HFF-Myc (cell line): Measurements from ENCODE around the gene EDIL3.

Source experiments
- DNase-seq: peaks from one replicate; pipeline ENCODE4 v3.0.0-alpha.2; 2011; ENCODE audit warnings: low read depth; ENCODE audit errors: extremely low read depth
- H3K4me3 ChIP-seq: replicated peaks from 2 replicates; pipeline ENCODE4 v1.5.1; 2011; ENCODE audit warnings: low read depth, mild to moderate bottlenecking, control low read depth, low read length
- TF ChIP-seq, protein P1 (sequence below): IDR thresholded peaks from 2 replicates; pipeline ENCODE4 v1.5.1; 2012; ENCODE audit warnings: mild to moderate bottlenecking, low read depth, low read length, control low read depth; ENCODE audit errors: missing control alignments

The EDIL3 gene

DNA sequence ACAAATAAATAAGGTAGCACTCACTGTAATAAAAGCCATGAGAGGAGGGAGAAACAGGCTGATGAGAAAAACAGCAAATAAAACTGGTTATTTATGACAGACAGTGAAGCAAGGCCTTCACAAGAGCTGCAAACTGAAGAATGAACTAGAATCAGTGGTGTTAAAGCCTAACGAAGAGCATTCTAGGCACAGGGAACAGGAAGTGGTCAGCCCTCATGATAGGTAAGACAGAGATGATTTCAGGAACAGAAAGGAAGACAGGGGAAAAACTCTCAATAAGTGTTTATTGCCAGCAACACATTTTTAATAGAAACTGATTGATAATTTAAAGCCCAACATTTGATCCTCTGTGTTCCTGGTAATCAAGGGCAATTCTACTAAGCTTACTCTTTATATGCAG is 124.5 kb downstream of the EDIL3 start:
- TF ChIP-seq, protein P1, sequence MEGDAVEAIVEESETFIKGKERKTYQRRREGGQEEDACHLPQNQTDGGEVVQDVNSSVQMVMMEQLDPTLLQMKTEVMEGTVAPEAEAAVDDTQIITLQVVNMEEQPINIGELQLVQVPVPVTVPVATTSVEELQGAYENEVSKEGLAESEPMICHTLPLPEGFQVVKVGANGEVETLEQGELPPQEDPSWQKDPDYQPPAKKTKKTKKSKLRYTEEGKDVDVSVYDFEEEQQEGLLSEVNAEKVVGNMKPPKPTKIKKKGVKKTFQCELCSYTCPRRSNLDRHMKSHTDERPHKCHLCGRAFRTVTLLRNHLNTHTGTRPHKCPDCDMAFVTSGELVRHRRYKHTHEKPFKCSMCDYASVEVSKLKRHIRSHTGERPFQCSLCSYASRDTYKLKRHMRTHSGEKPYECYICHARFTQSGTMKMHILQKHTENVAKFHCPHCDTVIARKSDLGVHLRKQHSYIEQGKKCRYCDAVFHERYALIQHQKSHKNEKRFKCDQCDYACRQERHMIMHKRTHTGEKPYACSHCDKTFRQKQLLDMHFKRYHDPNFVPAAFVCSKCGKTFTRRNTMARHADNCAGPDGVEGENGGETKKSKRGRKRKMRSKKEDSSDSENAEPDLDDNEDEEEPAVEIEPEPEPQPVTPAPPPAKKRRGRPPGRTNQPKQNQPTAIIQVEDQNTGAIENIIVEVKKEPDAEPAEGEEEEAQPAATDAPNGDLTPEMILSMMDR = no peak
- H3K4me3 ChIP-seq = no peak overlapping the region
- no peak for DNase-seq

DNA sequence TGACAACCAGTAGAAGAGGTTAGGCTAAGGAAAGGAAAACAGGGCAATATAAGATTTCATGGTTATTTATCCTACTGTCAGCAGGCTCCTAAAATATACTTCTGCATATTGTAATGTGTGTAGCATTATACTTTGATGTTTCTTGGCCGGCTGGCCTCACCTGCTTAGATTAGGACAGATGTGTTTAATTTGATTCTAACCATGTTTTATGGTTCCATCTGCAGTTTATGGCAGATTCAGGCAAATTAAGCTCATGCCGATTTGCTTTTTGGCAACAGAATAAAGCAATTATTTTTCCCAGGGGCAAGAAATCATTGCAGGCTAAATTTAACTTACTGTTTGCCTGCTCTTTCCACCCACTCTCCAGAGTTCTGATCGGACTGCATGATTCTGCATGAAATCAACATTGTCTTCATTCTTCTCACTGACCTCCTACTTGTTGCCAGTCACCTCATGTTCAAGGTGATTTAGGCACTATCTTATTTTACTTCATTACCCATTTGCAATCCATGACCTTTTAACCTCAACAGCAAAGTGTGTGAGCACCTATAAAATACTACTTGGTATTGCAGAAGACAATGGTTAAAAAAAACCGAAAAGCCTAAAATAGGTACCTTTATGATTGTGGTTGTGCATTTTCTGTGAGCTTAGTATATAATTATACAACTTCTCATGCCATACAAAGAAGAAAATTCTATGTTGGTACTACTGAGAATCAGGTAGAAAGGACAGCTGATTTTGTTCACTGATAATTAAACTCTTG is 125.2 kb downstream of the EDIL3 start:
- H3K4me3 ChIP-seq = no peak overlapping the region
- TF ChIP-seq, protein P1 = no peak
- DNase-seq = no peak

DNA sequence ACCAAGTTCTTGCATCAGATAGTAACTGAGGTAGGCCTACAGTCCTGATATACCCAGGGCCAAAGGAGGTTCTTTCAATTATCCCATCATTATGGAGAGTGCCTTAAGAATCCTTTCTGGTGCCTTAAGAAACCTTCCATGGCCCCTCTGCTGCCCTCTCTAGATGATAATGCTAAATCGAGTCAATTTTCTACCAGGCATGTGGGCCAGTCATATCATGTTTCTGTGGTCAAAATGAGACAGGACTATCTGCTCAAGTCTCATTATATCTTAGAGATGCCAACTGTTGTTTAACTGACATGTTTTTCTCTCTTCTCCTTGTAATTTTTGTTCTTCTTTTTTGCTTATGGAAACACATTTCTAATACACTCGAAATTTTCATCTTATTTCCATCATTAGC is 127.6 kb downstream of the EDIL3 start:
- TF ChIP-seq, protein P1 = no peak
- DNase-seq = no peak
- H3K4me3 ChIP-seq = no peak overlapping the region

DNA sequence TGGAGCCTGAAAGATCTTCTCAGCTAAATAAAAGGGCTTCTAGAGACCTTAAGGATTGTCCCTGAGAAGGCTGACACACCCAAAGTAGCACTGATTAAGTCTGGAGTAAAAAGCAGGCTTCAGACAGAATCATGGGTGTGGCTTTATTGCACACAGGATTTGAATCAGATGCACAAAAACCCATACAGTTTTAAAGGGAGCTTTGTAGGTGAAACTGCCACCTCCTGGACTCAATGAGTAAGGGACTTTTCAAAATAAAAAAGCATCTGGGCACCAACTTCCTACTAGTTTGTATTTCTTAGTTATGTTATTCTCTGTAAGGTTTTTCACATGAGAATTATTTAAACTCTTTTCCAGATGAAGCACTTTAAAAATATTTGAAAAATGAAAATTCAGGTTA is 129.4 kb downstream of the EDIL3 start:
- TF ChIP-seq, protein P1 = peak; percentile 12
- H3K4me3 ChIP-seq = no peak overlapping the region
- no peak for DNase-seq

DNA sequence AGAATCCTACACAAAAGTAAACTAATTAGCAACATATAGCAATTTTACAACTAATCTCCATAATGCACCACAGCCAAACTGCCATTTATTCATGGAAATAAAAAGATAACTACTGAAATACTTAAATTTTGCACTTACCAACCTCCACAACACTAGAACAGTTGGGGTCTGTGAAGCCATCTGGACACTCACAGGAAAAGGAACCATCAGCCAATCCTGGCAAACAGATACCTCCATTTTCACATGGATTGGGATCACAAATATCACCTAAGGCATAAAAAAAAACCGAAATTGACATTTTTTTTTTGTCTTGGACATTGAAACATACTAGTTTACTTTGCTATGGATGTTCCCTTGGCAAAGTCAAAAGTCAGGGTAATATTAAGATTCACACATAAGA is 130.7 kb downstream of the EDIL3 start:
- TF ChIP-seq, protein P1 = no peak
- no peak for DNase-seq
- H3K4me3 ChIP-seq = no peak overlapping the region

DNA sequence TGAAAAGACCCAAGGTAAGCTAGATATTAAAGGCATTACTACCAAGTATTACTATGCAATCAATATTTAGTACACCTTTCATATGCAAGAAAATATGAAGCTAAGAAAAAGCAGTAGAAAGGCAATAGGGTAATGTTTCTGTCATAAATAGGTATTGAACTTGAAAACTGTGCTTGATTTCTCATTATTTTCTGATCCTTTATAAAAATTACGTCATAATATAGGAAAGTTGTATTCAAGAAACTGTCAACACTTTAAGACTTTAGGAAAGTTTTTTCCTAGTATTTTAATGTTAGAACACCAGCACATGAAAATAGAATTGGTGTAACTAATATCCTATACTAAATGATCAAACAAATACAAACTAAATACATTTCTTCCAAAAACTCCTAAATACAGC is 133.2 kb downstream of the EDIL3 start:
- DNase-seq = no peak
- H3K4me3 ChIP-seq = no peak overlapping the region
- TF ChIP-seq, protein P1 = no peak
